Measurements from ENCODE around the gene AADACL3. TPM values are rescaled to one million over a fixed set of nuclear protein-coding genes. Genes with fewer than 3 reads are reported as not detected.
"Not testable (repeated sequence)": the region's sequence is repeated elsewhere in the genome, so short reads cannot be mapped to it uniquely, and the experiment has no call there.

AADACL3 gene
- total RNA-seq, 2 experiments from 2014 or later, result not detected

DNA sequence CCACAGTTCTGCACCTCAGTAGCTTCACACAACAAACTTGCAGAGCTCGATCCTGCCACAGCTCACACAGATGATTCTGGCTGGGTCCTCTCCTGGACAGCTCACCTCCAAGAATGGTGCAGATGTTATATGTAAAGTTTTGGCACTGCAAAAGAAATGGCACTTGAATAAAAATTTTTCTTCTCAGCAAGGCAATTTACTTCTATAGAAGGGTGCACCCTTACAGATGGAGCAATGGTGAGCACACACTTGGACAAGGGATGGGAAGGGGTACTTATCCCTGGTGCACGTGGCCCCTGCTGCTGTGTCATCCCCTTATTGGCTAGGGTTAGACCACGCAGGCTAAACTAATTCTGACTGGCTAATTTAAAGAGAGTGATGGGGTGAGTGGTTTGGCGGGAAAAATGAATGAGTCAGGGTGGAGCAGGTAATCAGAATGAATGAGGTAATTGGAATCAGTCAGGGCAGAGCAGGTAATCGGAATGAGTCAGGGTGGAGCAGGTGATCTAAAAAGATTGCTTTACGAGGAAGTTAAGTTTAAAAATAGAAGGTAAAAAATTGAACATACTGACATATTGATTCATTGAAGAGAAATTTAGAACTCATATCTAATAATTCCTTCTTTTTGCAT, 12.0 kb upstream of the AADACL3 start:
- Mint-ChIP-seq H3K36me3 (ENCODE audit: low read depth) (no peaks in the 10 kb centered on the region), H3K4me3 (no peak overlapping the region), H3K9me3 (ENCODE audit: insufficient read depth) (no peaks in the 10 kb centered on the region), H3K27me3 (ENCODE audit: low read depth) (peaks cover 13% of the 10 kb centered on the region), H3K27ac (no peak overlapping the region), H3K4me1 (ENCODE audit: low read depth) (no peaks in the 10 kb centered on the region)
- POLR2A ChIA-PET, result no interaction called here
- ATAC-seq (no peak), DNase-seq (no peak)
- CTCF ChIA-PET, result no interaction called here

DNA sequence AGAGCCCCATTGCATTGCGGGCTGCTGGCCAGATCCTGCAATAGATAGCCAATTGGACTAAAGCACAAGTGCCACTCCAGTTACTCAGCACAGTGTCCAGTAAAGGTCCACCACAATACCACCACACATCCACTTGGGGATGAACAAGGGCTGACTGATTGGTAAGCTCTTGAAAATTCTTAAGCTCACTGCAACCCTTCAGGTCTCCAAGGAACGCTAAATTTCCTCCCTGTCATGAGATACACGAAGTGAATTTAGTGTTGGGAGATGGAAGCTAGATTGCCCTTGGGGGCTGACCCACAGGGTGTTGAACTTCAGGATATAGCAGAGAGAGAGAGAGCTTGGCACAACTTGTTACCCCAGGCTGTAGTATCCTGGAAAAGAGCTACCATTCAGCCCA, 9.8 kb upstream of the AADACL3 start:
- Mint-ChIP-seq H3K9me3 (ENCODE audit: insufficient read depth) (no peaks in the 10 kb centered on the region), H3K27me3 (ENCODE audit: low read depth) (peaks cover 20% of the 10 kb centered on the region), H3K4me3 (no peak overlapping the region), H3K4me1 (ENCODE audit: low read depth) (no peaks in the 10 kb centered on the region), H3K27ac (no peak overlapping the region), H3K36me3 (ENCODE audit: low read depth) (no peaks in the 10 kb centered on the region)
- POLR2A ChIA-PET, result no interaction called here
- no peak for DNase-seq
- CTCF ChIA-PET, result no interaction called here
- ATAC-seq, result no peak

- Mint-ChIP-seq H3K4me1 (ENCODE audit: low read depth) (no peaks in the 10 kb centered on the region), H3K27ac (no peak overlapping the region), H3K36me3 (ENCODE audit: low read depth) (no peaks in the 10 kb centered on the region), H3K27me3 (ENCODE audit: low read depth) (peaks cover 29% of the 10 kb centered on the region), H3K4me3 (no peak overlapping the region), H3K9me3 (ENCODE audit: insufficient read depth) (no peaks in the 10 kb centered on the region)
- DNase-seq (no peak), ATAC-seq (no peak)
- ChIA-PET POLR2A (no interaction called here), CTCF (no interaction called here)
Observed at GRCh38 chr1:12708396-12709090, 7.4 kb upstream of the AADACL3 start.

- ChIA-PET POLR2A (no interaction called here), CTCF (no interaction called here)
- Mint-ChIP-seq H3K27ac (no peak overlapping the region), H3K27me3 (ENCODE audit: low read depth) (peaks cover 29% of the 10 kb centered on the region), H3K4me1 (ENCODE audit: low read depth) (no peaks in the 10 kb centered on the region), H3K4me3 (no peak overlapping the region), H3K9me3 (ENCODE audit: insufficient read depth) (no peaks in the 10 kb centered on the region), H3K36me3 (ENCODE audit: low read depth) (no peaks in the 10 kb centered on the region)
- ATAC-seq (no peak), DNase-seq (no peak)
Observed at GRCh38 chr1:12709091-12709491, 6.8 kb upstream of the AADACL3 start.

GRCh38 chr1:12709696-12710095, 6.2 kb upstream of the AADACL3 start:
- H3K9me3 Mint-ChIP-seq (ENCODE audit: insufficient read depth), result no peaks in the 10 kb centered on the region
- CTCF ChIA-PET, result no interaction called here
- no peaks in the 10 kb centered on the region for H3K4me1 Mint-ChIP-seq (ENCODE audit: low read depth)
- H3K36me3 Mint-ChIP-seq (ENCODE audit: low read depth), result no peaks in the 10 kb centered on the region
- ATAC-seq (no peak), DNase-seq (no peak)
- no peak overlapping the region for H3K4me3 Mint-ChIP-seq
- POLR2A ChIA-PET, result no interaction called here
- H3K27me3 Mint-ChIP-seq (ENCODE audit: low read depth), result peaks cover 29% of the 10 kb centered on the region
- H3K27ac Mint-ChIP-seq, result no peak overlapping the region

DNA sequence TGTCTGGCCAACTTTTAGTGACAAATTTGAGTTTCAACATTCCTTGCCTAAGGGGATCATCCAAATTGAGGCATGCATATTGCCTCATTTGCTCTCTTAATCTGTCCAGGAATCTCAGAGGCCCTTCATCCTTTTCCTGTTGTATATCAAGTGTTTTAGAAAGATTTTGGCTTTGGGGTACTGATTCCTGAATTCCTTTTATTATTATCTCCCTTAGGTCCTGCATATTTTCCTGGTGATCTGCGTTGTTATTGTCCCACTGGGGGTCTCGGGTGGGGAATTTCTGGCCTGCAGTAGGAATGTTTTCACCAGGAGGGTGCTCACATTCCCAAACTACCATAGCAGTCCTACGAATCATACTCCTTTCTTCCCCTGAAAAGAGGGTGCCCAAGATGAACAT, 4.4 kb upstream of the AADACL3 start:
- DNase-seq (no peak), ATAC-seq (no peak)
- ChIA-PET POLR2A (no interaction called here), CTCF (no interaction called here)
- Mint-ChIP-seq H3K4me3 (no peak overlapping the region), H3K9me3 (ENCODE audit: insufficient read depth) (no peaks in the 10 kb centered on the region), H3K4me1 (ENCODE audit: low read depth) (no peaks in the 10 kb centered on the region), H3K27me3 (ENCODE audit: low read depth) (peaks cover 26% of the 10 kb centered on the region), H3K36me3 (ENCODE audit: low read depth) (no peaks in the 10 kb centered on the region), H3K27ac (no peak overlapping the region)

- no peak for DNase-seq
- Mint-ChIP-seq H3K27me3 (ENCODE audit: low read depth) (peaks cover 24% of the 10 kb centered on the region), H3K27ac (no peak overlapping the region), H3K36me3 (ENCODE audit: low read depth) (no peaks in the 10 kb centered on the region), H3K4me3 (no peak overlapping the region), H3K4me1 (ENCODE audit: low read depth) (no peaks in the 10 kb centered on the region), H3K9me3 (ENCODE audit: insufficient read depth) (no peaks in the 10 kb centered on the region)
- ChIA-PET CTCF (no interaction called here), POLR2A (no interaction called here)
- no peak for ATAC-seq
Observed at GRCh38 chr1:12712076-12712475, 3.8 kb upstream of the AADACL3 start.

DNA sequence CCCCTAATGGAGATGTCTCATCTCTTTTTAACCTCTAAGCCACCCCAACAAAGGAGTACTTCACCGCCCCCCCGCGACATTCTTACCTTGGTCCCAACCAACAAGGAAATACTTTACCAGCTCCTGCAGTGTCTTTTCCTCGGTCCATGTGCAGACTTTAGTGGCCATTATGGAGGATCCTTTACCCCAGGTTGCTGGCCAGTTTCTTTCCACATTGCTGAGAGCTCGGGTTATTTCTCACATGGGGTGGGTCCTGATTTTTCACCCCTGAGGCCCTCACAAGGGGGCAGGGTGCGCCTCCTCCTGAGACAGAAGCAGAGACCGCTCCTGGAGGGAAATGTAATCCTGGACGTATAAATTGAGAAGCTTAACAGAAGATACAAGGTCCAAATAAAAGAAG, 3.0 kb upstream of the AADACL3 start:
- H3K27me3 Mint-ChIP-seq (ENCODE audit: low read depth), result peaks cover 24% of the 10 kb centered on the region
- POLR2A ChIA-PET, result no interaction called here

GRCh38 chr1:12713651-12714050, 2.3 kb upstream of the AADACL3 start:
- H3K9me3 Mint-ChIP-seq (ENCODE audit: insufficient read depth); H3K4me3 Mint-ChIP-seq; H3K4me1 Mint-ChIP-seq (ENCODE audit: low read depth); CTCF ChIA-PET; DNase-seq; H3K36me3 Mint-ChIP-seq (ENCODE audit: low read depth); H3K27ac Mint-ChIP-seq; ATAC-seq; POLR2A ChIA-PET: not testable (repeated sequence)
- peaks cover 24% of the 10 kb centered on the region for H3K27me3 Mint-ChIP-seq (ENCODE audit: low read depth)

More for the DNA sequence above, 3.0 kb upstream of the AADACL3 start:
- Mint-ChIP-seq H3K4me3 (no peak overlapping the region), H3K36me3 (ENCODE audit: low read depth) (no peaks in the 10 kb centered on the region), H3K4me1 (ENCODE audit: low read depth) (no peaks in the 10 kb centered on the region), H3K9me3 (ENCODE audit: insufficient read depth) (no peaks in the 10 kb centered on the region), H3K27ac (no peak overlapping the region)
- CTCF ChIA-PET, result no interaction called here
- ATAC-seq (no peak), DNase-seq (no peak)

- no peak for DNase-seq
- Mint-ChIP-seq H3K4me1 (ENCODE audit: low read depth) (no peaks in the 10 kb centered on the region), H3K4me3 (no peak overlapping the region), H3K27me3 (ENCODE audit: low read depth) (peaks cover 18% of the 10 kb centered on the region), H3K36me3 (ENCODE audit: low read depth) (no peaks in the 10 kb centered on the region), H3K9me3 (ENCODE audit: insufficient read depth) (no peaks in the 10 kb centered on the region), H3K27ac (no peak overlapping the region)
- ChIA-PET CTCF (no interaction called here), POLR2A (no interaction called here)
- ATAC-seq, result no peak
Observed at GRCh38 chr1:12714710-12715475, 1.0 kb upstream of the AADACL3 start.

DNA sequence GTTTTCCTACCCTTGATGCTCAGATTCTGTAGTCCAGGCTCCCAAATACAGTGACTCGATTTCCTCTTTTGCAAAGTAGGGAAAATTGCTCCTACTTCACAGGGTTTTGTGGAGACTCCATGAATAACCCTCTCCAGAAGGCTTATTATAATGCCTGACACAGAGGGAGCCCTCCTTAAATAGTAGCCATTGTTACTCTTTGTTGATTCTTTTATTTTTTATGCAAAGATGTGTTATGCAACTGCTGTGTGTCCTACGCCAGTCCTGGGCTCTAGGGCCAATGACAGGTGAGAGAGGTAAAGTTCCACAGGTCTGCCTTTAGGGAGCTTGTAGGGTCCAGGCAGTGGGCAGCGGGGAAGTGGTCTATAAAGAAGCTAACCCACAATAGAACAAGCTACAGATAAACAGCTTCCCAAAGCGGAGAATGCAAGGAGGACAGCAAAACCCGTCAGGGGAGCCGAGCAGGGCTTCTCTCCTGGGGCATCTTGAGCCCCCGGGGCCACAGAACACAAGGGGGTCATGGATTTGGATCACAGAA, 1.5 kb downstream of the AADACL3 start:
- H3K4me1 Mint-ChIP-seq (ENCODE audit: low read depth), result no peaks in the 10 kb centered on the region

DNA sequence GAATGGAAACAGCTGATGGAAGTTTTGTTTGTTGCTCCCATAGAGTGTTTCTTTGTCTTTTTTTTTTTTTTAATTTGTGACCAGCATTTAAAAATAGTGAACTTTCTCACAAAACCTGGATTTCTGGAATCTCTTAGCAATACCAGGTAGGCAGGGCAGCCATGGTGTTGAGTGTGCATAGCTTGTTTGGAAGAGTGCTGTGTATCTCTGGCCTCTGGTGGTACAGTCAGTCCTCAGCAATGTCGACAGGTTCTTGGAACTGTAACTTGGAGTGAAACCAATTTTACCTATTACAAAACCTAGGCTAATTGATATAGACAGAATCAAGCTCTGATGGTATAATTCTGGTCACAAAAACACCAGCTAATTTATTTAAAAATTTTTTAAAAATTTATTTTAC, 6.7 kb downstream of the AADACL3 start:
- no peak for ATAC-seq
- ChIA-PET POLR2A (no interaction called here), CTCF (no interaction called here)
- no peak overlapping the region for H3K4me3 Mint-ChIP-seq
- no peaks in the 10 kb centered on the region for H3K36me3 Mint-ChIP-seq (ENCODE audit: low read depth)
- H3K9me3 Mint-ChIP-seq (ENCODE audit: insufficient read depth), result no peaks in the 10 kb centered on the region
- peaks cover 9% of the 10 kb centered on the region for H3K27me3 Mint-ChIP-seq (ENCODE audit: low read depth)
- no peaks in the 10 kb centered on the region for H3K4me1 Mint-ChIP-seq (ENCODE audit: low read depth)
- H3K27ac Mint-ChIP-seq, result no peak overlapping the region
- DNase-seq, result no peak

More for the DNA sequence above, 1.5 kb downstream of the AADACL3 start:
- H3K27me3 Mint-ChIP-seq (ENCODE audit: low read depth), result peaks cover 7% of the 10 kb centered on the region
- ChIA-PET POLR2A (no interaction called here), CTCF (no interaction called here)
- DNase-seq (no peak), ATAC-seq (no peak)
- no peak overlapping the region for H3K4me3 Mint-ChIP-seq
- H3K36me3 Mint-ChIP-seq (ENCODE audit: low read depth), result no peaks in the 10 kb centered on the region
- H3K27ac Mint-ChIP-seq, result no peak overlapping the region
- H3K9me3 Mint-ChIP-seq (ENCODE audit: insufficient read depth), result no peaks in the 10 kb centered on the region
